22Rv1 (cell line): Measurements from ENCODE around the gene LY6G6F.

Experiments used
- CTCF ChIP-seq: fragments of 450-650 bp; IDR thresholded peaks from 2 replicates; pipeline ENCODE4 v1.5.1; 2017; ENCODE audit warnings: mild to moderate bottlenecking
- ZFX ChIP-seq: fragments of 450-650 bp; IDR thresholded peaks from 2 replicates; pipeline ENCODE4 v1.6.1; 2017; ENCODE audit warnings: antibody characterized with exemption, borderline replicate concordance

- TF ChIP-seq CTCF (no peak), ZFX (no peak)
Measured at GRCh38 chr6:31722173-31722572, 15.5 kb downstream of the LY6G6F start.
